NCI-H2029 (cell line): ENCODE data around the gene SCNN1A.
"Not testable (repeated sequence)": the region's sequence is repeated elsewhere in the genome, so short reads cannot be mapped to it uniquely, and the experiment has no call there.

ENCODE experiments used
- DNase-seq: peaks from one replicate; lab custom pipeline; 2025; lab: John Stamatoyannopoulos, UW

SCNN1A gene

GRCh38 chr12:6347367-6348338 lies 27.7 kb downstream of the SCNN1A start:
- DNase-seq = no peak

- DNase-seq = no peak
Observed at GRCh38 chr12:6346942-6347341, 28.4 kb downstream of the SCNN1A start.

GRCh38 chr12:6346235-6346832 lies 29.0 kb downstream of the SCNN1A start:
- no peak for DNase-seq

GRCh38 chr12:6345319-6346091 lies 29.9 kb downstream of the SCNN1A start:
- no peak for DNase-seq

- not testable (repeated sequence) for DNase-seq
Observed at GRCh38 chr12:6344101-6344660, 31.2 kb downstream of the SCNN1A start.

- no peak for DNase-seq
Observed at GRCh38 chr12:6343518-6343917, 31.8 kb downstream of the SCNN1A start.

- DNase-seq = no peak
Observed at GRCh38 chr12:6342140-6342889, 33.0 kb downstream of the SCNN1A start.

- DNase-seq = no peak
Observed at GRCh38 chr12:6341417-6342139, 33.8 kb downstream of the SCNN1A start, which contains the start of gene TNFRSF1A. Gene TNFRSF1A (minus strand): TSS chr12:6342076. CDS start chr12:6341814, 262 bp downstream.

- DNase-seq = no peak
Observed at GRCh38 chr12:6340745-6341416, 34.5 kb downstream of the SCNN1A start.

GRCh38 chr12:6340032-6340638 lies 35.2 kb downstream of the SCNN1A start:
- DNase-seq = no peak

GRCh38 chr12:6338955-6339354 lies 36.4 kb downstream of the SCNN1A start:
- no peak for DNase-seq

GRCh38 chr12:6338536-6338935 lies 36.8 kb downstream of the SCNN1A start:
- DNase-seq = not testable (repeated sequence)

GRCh38 chr12:6337958-6338433 lies 37.4 kb downstream of the SCNN1A start:
- no peak for DNase-seq

GRCh38 chr12:6336889-6337853 lies 38.2 kb downstream of the SCNN1A start:
- DNase-seq = no peak

GRCh38 chr12:6336079-6336888 lies 39.1 kb downstream of the SCNN1A start:
- peak; percentile 86 for DNase-seq

- no peak for DNase-seq
Observed at GRCh38 chr12:6335451-6336078, 39.8 kb downstream of the SCNN1A start.

- DNase-seq = no peak
Observed at GRCh38 chr12:6334940-6335450, 40.4 kb downstream of the SCNN1A start.
